Measurements from ENCODE around the gene IL1R2.

- TF ChIP-seq POLR2A (IDR thresholded peaks at IDR 0.05), result no peak
- TF ChIP-seq, protein P1, sequence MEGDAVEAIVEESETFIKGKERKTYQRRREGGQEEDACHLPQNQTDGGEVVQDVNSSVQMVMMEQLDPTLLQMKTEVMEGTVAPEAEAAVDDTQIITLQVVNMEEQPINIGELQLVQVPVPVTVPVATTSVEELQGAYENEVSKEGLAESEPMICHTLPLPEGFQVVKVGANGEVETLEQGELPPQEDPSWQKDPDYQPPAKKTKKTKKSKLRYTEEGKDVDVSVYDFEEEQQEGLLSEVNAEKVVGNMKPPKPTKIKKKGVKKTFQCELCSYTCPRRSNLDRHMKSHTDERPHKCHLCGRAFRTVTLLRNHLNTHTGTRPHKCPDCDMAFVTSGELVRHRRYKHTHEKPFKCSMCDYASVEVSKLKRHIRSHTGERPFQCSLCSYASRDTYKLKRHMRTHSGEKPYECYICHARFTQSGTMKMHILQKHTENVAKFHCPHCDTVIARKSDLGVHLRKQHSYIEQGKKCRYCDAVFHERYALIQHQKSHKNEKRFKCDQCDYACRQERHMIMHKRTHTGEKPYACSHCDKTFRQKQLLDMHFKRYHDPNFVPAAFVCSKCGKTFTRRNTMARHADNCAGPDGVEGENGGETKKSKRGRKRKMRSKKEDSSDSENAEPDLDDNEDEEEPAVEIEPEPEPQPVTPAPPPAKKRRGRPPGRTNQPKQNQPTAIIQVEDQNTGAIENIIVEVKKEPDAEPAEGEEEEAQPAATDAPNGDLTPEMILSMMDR (IDR thresholded peaks at IDR 0.05), result no peak
Observed at GRCh38 chr2:102005449-102005848, 13.7 kb downstream of the IL1R2 start.

Measured in right lobe of liver (tissue), 4 donors.